Stimulated activated CD8-positive, alpha-beta memory T cell treated with anti-CD3 and anti-CD28 coated beads, Interleukin-4, amount 100 ng/mL, for 48 hours (primary cell): ENCODE measurements around the gene CEBPG.

ENCODE experiments used
- DNase-seq: peaks from one replicate; pipeline ENCODE4 v3.0.0-alpha.2; 2020

CEBPG gene

DNA sequence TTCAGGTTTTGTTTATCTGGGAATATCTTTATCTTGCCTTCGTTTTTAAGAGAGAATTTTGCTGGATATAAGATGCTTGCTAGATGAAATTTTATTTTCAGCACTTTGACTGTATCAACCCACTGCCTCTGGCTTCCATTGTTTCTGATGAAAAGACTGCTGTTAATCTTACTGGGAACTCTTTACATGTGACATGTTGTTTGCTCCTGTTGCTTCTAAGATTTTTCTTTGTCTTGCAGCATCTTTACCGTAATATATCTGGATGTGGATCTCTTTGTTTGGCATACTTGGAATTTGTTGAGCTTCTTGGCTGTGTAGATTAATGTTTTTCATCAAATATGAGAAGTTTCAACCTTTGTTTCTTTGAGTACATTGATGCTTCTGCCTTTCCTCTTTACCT, 18.0 kb upstream of the CEBPG start:
- DNase-seq, result no peak

DNA sequence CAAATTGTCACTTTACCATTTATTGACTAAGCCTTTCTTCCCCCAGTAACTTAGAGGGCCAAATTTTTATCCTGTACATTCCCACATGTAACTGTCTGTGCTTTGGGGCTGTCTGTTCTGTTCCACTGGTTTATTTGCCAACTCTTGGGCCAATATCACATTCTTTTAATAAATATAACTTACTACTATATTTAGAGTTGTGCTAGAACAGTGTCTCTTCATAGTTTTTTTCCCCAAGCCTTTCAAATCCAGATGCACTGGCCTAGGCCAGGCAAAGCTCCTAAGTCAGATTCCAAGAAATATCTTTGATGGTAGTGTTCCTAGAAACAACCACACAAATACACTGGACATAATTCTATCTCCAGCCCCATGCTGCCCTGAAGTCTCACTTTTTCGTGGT, 16.0 kb upstream of the CEBPG start:
- DNase-seq, result no peak

DNA sequence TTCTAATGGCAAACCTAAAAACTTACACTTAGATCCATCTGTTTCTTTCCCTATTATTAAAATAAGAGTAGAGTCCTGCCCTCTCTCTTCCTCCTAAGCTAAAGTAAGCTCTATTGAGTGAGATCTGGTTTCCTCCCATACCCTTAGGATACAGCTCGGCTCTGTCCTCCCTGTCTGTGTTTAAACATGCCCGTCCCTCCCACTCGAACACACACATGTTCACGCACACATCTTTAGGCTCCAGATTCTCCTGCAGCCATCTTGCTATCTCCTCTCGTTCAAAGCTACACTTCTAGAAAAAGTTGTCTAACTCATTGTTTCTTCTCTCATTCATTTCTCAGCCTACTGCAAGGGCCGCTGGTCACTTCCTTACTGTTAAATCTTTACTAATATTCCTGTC, 15.1 kb upstream of the CEBPG start:
- DNase-seq, result no peak

DNA sequence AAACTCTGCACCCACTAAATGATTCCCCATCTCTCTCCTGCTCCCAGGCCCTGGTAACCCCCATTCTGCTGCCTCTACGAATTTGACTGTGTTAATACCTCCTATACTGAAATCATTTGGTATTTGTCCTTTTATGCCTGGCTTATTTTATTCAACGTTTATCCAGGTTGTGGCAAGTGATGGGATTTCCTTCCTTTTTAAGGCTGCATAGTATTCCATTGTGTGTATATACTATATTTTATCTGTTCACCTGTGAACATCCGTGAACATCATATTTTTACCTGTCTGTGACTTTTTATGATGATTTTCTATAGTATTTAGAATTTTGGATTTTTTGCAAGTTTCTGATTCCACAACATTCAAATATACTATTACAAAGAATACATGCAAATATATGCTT, 13.9 kb upstream of the CEBPG start:
- no peak for DNase-seq

DNA sequence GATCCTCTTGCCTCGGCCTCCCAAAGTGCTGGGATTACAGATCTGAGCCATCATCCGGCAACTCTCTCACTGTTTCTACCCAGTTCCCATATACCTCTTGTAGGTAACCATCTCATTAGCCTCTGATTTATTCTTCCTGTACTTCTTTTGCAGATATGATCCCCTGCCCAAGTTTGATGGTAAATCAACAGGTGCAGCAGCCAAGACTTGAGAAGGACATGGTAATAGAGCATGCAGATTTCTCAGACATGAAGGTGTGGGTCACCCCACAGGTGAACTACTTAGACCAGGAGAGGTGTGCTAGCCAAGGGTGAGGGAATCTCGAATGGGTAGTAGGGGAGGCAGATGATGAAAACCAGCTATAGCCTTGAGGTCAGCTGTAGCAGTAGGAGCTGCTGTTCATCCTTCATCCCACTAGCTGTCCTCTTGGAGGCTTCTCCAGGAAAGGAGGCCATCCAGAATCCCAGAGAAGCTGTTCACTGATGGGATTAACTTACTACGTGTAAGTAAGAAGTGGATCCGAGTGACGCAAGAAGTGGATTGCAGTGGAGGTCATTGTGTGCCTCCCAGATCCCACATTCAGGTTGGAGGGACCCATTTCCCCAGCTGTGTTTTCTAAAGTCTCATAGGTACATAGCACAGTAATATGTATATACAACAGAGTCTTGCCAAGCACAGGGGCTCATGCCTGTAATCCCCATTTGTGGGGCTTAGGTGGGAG, 10.8 kb upstream of the CEBPG start:
- no peak for DNase-seq

GRCh38 chr19:33363476-33363875, 10.0 kb upstream of the CEBPG start:
- DNase-seq, result no peak

GRCh38 chr19:33365691-33366090, 7.8 kb upstream of the CEBPG start:
- DNase-seq, result no peak

DNA sequence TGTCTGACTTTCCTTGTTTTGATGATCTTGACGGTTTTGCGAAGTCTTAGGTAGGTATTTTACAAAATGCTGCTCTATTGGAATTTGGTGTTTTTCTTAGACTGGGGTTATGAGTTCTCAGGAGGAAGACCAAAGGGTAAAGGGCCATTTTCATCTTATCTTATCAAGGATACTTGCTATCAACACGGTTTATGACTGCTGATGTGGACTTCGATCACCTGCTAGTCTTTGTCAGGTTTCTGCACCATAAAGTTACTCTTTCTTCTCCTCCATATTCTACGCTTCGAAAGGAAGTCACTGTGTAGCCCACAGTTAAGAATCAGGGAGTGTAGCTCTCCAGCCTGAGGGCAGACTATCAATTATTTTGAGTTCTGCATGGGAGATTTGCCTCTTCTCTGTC, 7.4 kb upstream of the CEBPG start:
- DNase-seq, result no peak

- DNase-seq, result no peak
Measured at GRCh38 chr19:33366897-33367296, 6.6 kb upstream of the CEBPG start.

DNA sequence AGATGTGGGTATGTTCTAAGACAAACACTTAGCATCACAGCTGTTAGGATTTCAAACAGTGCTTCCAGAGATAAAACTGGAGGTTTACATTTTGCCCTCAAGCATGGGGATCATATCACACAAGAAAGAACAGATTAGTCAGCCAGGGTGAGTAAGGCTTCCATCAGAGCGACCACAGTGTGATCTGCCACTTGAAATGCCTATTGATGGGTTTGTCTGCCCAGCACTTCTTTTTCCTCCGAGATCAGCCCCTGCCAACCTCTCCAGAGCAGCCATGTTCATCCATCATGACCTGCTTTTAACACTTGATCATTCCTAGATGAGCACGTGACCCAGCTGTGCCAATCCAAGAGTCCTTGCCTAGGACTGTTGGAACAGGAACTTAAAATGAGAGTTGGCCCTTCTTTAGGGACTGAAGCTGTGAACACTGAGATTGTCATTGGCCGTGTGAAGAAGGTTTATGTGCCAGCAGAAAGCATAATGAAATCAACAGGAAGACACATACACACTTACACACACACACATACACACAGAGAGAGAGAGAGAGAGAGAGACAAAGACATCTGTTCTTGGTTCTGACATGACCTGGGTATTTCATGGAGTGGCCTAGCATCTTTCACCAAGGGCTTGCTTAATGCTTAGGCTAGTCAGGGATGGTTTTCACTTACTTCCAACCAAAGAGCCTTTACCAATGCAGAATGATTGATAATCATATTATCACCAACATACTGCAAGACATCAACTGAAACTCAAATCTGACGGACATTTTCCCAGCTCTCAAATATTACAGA, 5.2 kb upstream of the CEBPG start:
- DNase-seq, result no peak

- DNase-seq, result no peak
Measured at GRCh38 chr19:33370783-33371182, 2.7 kb upstream of the CEBPG start.

DNA sequence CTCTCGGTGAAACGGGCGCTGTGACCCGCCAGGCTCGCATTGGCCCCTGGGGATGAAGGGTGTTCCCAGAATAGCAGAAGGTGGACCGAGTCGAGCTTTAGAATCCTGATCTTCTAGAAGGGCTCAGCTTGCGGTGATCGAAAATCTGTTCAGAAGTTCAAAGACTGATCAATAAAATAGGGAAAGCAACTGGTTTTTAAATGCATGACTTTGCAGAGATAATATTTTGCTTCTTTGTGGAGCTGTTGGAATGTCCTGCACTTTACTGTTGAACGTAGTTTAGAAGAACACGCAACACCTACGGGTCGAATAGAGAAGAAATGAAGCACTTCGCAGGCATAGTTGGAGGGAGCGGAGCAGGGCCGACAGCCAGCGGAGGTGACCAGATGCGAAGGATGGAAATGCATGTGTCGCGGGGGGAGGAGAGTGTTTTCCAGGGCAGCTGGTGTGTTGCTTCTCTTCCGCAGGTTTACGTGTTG, 766 bp downstream of the CEBPG start:
- DNase-seq, result peak; percentile 44

GRCh38 chr19:33375156-33375836, 1.8 kb downstream of the CEBPG start:
- DNase-seq, result no peak

- DNase-seq, result no peak
Measured at GRCh38 chr19:33375837-33376159, 2.3 kb downstream of the CEBPG start.

DNA sequence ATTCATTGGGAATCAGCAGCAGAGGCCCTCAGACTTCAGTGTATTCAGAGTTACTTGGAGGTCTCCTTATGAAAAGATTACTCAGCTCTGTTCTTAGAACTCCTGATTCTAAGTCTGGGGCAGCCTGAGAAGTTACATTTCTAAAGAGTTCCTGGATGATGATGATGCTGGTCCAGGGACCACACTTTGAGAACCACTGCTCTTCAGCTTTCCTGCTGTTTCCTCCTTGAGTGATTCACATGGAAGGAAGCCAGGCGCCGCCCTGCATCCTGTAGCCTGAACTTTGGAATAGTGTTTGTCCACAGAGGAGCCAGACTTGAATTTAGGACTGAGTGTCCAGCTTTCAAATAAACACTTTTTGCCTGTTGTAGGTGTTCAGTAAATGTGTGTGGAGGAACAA, 2.9 kb downstream of the CEBPG start:
- peak; percentile 11 for DNase-seq

- DNase-seq, result peak; percentile 21
Measured at GRCh38 chr19:33376941-33377557, 3.5 kb downstream of the CEBPG start.

- DNase-seq, result no peak
Measured at GRCh38 chr19:33377586-33378475, 4.3 kb downstream of the CEBPG start.

DNA sequence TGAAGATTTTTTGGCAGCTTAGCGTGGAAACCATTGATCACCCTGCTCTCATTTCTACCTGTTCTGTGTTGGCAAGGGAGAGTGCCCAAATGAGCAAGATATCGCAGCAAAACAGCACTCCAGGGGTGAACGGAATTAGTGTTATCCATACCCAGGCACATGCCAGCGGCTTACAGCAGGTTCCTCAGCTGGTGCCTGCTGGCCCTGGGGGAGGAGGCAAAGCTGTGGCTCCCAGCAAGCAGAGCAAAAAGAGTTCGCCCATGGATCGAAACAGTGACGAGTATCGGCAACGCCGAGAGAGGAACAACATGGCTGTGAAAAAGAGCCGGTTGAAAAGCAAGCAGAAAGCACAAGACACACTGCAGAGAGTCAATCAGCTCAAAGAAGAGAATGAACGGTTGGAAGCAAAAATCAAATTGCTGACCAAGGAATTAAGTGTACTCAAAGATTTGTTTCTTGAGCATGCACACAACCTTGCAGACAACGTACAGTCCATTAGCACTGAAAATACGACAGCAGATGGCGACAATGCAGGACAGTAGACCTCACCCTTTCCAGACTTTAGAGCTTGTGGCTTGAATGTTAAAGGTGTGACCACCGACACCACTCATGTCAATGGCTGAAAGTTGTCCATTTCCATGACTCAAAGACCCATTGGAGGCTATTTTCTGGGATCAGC, 5.8 kb downstream of the CEBPG start:
- no peak for DNase-seq

DNA sequence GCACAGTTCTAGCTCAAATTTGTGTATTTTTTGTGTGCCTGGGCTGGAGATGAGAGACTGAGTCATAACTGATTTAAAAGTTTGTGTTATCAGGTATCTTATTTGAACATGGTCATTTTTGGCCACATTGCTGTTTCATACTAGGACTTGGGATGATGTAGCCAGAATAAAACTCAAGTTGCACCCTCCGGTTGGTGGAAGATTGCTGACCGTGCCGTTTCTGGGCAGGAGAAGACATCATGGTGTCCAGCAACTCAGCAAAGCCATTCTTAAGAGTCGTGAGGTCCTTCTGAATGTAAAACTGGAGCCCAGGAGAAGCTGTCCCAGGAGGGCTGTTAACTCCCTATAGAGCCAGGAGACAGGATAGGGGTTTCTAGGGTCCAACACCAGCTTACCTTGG, 7.6 kb downstream of the CEBPG start:
- no peak for DNase-seq

DNA sequence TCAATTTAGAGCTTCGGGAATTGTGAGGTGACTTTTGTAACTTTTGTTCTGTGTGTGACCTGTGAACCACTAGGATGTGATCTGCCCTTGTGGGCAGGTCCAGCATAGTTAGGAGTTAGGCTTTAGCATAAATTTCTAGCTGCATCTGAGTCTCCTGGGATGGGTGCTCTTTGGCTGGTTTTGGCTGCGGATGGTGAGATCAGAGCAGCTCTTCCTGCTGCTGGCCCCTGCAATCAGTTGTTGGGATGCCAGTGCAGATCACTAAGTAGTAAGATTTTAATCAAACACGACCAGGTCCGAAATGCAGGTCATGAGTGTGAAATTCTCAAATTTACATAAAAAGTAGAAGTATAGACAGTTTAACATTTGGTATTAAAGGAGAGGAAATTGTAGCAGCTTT, 8.5 kb downstream of the CEBPG start:
- no peak for DNase-seq

DNA sequence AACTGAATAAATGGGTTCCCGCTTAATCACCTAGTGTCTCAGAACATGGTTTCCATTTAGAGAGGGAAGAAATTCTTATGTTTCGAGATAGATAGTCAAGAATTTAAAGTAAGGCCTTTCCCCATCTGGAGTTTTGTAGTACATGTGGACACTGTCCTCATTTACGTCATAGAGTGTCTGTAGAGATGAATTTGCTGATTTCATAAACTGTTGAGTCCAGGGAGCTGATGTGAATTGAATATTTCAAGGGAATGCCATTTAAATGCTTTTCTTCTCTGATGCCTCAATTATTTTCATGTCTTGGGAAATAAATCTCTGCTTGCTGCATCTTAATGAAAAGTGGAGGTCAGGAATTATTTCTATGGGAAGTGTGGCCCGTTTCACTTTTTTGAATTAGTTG, 9.5 kb downstream of the CEBPG start:
- no peak for DNase-seq

DNA sequence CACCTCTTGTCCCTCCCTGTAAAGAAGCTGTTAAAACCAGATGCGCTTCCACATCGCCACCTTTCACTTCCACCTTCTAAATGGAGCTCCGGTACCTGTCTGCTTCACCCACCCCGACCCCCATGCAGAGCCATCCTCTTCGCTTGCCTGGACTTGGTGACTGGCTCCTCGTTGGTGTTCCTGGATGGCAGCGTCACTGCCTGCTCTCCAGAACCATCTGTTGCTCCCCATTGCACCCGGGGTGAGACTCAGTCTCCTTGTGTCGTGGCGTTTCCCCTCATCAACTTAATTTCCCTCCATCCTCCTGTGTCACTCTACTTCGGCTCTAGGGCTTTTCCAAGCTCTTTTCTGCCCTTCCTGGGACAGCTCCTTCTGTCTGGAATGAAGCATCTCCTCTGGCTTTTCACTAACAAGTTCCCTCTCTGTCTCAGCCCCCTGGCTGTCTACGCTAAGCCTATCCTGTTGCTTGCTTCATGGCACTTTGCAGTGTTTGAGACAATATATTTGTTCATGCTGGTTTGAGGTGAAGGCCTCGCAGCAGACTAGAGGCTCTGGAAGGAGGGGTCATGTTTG, 10.3 kb downstream of the CEBPG start:
- DNase-seq, result no peak
